NCI-H2171 treated with DMSO at 0.1 percent for 48 hours (cell line): ENCODE data around the gene EMC1.
A peak's percentile ranks its signal among the peaks of the same experiment; 100 is the strongest.
"Not testable (repeated sequence)": the region's sequence is repeated elsewhere in the genome, so short reads cannot be mapped to it uniquely, and the experiment has no call there.

ENCODE experiments used
- DNase-seq: peaks from one replicate; lab custom pipeline; 2025; lab: John Stamatoyannopoulos, UW

The EMC1 gene

DNA sequence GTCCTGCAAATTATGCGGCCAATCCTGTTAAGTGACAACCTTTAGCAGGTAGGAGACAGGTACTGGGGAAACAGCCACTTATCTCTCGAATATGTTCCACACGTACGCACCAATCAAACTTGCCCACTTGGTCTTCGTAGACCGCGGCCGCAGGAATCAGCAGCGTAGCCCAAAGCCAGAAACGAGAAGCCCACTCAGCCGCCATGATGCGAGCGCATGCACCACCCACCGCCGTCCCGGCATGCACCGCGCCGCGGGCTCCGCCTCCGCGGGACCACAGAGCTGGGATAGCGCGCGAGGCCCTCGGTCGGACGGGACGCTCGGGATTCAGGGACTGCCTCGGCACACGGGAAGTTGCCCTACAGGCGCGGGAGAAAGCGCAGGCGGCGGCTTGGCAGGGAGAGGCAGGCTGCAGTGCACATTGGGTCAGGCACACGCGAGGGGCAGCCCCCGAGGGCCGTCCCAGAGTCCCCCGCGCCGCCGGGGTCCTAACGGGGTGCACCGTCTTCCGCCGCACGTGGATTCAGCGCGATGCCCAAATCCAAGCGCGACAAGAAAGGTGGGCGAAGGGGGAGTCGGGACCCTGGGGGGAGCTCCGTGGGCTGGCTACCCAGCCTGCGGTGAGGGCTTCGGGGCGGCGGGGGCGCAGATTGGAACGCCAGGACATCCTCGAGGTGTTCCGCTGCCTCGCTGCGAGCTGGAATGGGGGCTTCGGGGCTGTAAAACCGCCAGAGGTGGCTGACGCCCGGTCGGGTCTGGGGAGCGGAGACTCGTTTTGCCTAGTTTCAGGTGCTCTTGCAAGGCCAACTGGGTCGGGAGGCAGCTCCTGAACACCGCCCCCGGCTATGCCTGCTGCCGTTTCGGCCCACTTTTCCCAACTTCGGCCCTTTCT is at the start of gene EMC1, which contains the start of gene MRTO4:
TSS of gene EMC1 (minus strand) at position 220 of the 892 bp plus-strand sequence. CDS start at position 205, 15 bp downstream.
TSS of gene MRTO4 (plus strand) at position 501 of the 892 bp plus-strand sequence. CDS start at position 532, 31 bp downstream.
- peak; percentile 92 for DNase-seq

GRCh38 chr1:19300211-19300610 is 48.9 kb upstream of the EMC1 start:
- peak; percentile 96 for DNase-seq

GRCh38 chr1:19294638-19295037 is 43.3 kb upstream of the EMC1 start:
- DNase-seq: no peak

GRCh38 chr1:19289244-19289643 is 37.9 kb upstream of the EMC1 start:
- DNase-seq: no peak

DNA sequence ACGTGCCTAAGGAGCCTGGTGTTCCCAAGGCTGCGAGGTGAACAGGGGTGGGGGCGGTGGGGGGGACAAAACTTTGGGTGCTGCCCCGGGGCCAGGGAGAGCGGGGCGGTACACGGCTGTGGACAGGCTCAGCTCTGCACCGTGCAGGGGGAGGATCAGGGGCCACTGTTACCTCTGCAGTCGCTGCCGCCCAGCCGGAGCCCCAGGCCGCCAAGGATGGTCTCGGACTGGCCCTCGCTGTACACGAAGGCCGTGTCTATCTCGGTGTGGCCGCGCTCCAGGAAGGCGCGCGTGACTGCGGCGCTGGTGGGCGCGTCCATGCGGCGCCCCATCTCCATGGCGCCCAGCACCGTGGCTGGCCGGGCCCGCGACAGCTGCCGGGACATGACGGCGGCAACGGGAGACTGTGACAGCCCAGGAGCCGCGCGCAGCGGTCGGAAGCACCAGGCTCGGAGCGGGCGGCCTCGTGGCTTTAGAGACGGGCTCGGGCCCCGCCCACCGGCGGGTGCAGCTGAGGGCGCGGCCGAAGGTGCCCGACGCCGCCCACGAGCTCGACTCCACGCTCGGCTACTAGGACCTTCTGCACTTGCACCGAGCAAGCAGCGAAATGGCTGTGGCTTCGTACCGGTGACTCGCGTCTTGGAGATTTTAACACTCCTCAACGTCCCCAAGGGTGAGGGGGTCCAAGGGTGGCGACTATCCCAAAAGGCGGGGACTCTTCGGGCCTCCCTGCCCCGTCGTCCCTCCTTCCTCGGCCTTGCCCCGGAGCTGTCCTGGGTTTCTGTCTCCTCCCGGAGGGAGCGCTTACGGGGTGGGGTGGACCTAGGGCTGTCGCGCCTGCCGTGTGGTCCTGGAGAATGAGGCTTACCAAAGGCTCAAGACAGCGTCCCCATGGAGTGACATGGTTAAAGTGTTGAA is 37.3 kb upstream of the EMC1 start, which contains the start of gene AKR7A3:
TSS of gene AKR7A3 (minus strand) at position 447 of the 918 bp plus-strand sequence. CDS start at position 386, 61 bp downstream.
- not testable (repeated sequence) for DNase-seq

DNA sequence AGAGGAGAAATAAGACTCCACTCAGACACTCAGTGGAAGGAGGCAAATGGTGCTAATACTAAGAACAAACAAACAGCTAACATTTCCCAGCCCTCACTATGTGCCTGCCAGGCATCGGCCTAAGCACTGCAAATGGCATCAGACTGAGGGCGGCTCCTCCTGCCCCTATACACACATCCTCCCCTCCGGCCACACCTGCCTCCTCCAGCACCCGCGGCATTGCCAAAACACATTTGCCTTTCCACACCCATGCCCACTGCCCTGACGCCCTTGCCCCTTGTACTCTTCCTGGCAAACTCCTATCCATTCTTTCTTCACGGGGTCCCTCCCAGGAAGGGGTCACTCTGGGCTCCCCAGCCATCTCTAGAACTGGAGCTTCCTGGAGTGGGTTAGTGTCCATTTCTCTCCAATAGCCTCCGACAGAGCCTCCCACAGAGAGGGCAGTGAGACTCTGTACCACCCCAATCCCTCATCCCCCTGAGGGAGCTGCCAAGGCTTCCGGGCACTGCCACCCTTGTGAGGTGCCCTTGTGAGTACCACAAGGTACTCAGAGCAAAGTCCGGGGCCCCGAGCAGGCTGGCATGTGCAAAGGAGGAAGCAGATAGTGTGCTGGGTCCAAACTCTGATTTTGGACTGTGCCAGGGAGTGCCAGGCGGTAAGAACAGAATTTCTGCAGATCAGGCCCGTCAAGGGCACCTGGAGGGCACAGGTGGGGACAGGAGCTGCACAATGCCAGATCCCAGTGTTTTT is 36.3 kb upstream of the EMC1 start:
- no peak for DNase-seq

GRCh38 chr1:19285807-19286206 is 34.5 kb upstream of the EMC1 start:
- DNase-seq: not testable (repeated sequence)

DNA sequence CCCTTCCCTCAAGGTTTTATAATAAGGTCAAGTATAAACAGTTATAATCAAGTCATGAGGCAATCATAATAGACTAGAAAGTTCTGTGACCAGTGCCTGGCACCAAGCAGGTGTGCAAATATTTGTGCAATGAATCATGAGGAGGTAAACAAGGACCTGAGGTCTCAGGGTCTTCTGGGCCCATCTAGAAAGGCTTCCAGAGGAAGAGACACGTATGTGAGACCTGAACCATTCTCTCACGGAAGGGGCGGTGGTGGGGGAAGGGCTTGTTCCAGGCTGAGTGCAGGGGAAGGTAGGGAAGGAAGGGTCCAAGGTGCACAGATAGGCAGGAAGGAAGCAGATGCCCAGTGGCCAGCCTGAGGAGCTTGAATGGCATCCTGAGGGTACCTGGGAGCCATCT is 34.0 kb upstream of the EMC1 start:
- not testable (repeated sequence) for DNase-seq

DNA sequence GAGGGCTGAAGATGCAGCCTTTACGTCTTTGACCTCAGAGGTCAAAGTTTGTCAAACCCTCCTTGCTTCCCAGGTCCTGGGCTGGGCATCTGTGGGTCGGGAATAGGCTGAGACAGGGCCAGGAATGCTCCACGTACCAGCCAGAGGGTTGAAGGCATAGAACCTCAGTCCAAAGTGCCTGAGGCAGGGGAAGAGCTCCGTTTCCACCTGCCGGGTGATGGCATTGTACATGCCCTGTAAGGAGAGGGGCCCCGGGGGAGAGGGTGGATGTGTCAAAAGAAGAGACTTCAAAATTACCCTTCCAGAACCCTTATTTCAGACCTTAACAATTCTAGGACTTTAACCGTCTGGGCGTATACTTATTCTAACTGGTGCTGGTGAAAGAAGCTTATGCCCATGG is 33.6 kb upstream of the EMC1 start:
- no peak for DNase-seq

DNA sequence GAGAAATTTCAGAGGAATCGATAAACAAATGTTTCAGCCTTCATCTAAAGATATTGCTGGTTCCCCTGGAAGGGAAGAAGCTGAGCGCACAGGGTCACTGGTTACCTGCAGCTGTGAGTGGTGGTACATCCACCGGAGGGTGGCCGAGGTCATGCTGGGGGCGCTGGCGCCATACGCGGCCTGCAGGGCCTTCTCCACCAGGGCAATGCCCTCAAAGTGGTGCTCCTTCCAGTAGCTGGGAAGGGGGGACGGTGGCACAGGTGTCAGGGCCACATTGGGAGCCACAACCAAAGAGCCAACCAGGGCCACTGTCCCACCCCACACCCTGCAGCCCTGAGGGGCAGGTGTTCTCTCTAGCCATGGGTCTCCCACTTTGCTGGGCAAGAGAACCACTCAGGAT is 32.6 kb upstream of the EMC1 start:
- no peak for DNase-seq

DNA sequence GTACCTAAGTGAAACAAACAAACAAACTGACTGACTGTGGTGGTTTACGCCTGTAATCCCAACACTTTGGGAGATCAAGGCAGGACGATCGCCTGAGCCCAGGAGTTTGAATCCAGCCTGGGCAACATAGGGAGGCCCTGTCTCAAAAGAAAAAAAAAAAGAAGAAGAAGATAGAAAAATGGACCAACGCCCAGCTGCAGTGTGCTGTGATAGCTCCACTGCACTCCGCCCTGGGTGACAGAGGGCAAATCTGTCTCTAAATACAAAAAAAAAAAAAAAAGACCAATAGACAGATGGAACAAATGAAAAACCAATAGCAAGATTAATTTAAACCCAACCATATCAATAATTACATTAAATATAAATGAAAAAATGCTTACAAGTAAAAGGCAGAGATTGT is 23.3 kb upstream of the EMC1 start:
- no peak for DNase-seq

- not testable (repeated sequence) for DNase-seq
Measured at GRCh38 chr1:19273844-19274531, 22.7 kb upstream of the EMC1 start.

- no peak for DNase-seq
Measured at GRCh38 chr1:19273106-19273843, 22.0 kb upstream of the EMC1 start.

GRCh38 chr1:19272064-19272463 is 20.7 kb upstream of the EMC1 start:
- no peak for DNase-seq

DNA sequence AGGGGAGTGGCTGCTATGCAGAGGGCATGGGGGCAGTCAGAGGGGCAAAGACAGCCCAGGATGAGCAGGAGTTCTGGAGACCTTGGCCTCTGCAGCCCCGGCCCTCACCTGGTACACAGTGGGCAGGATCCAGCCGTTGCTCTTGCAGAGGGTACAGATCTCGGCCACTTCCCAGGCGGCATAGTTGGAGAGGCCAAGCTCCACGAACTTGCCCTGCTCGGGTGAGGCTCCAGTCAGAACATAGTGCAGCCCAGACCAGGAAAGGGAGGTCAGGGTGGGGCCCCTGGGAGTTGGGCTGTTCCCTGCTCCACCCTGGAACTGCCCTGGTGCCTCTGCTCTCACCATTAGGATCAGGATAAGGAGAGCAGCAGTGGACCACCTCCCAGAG is 19.0 kb upstream of the EMC1 start:
- not testable (repeated sequence) for DNase-seq

DNA sequence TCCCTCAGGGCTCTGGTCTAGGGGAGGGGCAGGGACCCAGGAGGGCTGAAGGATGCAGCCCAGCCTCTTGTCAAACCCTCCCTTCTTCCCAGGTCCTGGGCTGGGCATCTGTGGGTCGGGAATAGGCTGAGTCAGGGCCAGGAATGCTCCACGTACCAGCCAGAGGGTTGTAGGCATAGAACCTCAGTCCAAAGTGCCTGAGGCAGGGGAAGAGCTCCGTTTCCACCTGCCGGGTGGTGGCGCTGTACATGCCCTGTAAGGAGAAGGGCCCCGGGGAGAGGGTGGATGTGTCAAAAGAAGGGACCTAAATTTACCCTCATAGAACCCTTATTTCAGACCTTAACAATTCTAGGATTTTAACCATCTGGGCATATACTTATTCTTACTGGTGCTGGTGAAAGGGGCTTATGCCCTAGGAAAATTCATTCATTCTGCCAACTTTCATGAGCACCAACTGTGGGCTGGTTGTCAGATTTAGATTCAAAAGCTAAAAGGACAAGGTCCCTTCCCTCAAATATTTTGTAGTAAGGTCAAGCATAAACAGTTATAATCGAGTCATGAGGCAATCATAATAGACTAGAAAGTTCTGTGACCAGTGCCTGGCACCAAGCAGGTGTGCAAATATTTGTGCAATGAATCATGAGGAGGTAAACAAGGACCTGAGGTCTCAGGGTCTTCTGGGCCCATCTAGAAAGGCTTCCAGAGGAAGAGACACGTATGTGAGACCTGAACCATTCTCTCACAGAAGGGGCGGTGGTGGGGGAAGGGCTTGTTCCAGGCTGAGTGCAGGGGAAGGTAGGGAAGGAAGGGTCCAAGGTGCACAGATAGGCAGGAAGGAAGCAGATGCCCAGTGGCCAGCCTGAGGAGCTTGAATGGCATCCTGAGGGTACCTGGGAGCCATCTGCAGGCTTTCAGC is 18.4 kb upstream of the EMC1 start:
- DNase-seq: not testable (repeated sequence)

GRCh38 chr1:19268445-19268844 is 17.1 kb upstream of the EMC1 start:
- no peak for DNase-seq

- DNase-seq: no peak
Measured at GRCh38 chr1:19262744-19263143, 11.4 kb upstream of the EMC1 start.

- no peak for DNase-seq
Measured at GRCh38 chr1:19262047-19262446, 10.7 kb upstream of the EMC1 start.
